Measurements from ENCODE around the gene D2HGDH.
"Not testable (repeated sequence)": the region's sequence is repeated elsewhere in the genome, so short reads cannot be mapped to it uniquely, and the experiment has no call there.

D2HGDH gene

GRCh38 chr2:241771286-241772062 is 37.0 kb downstream of the D2HGDH start:
- DNase-seq, result no peak

GRCh38 chr2:241772063-241772499 is 37.7 kb downstream of the D2HGDH start:
- DNase-seq, result no peak

- DNase-seq, result no peak
Observed at GRCh38 chr2:241773511-241774418, 39.3 kb downstream of the D2HGDH start.

- peak; percentile 63 for DNase-seq
Observed at GRCh38 chr2:241774419-241775222, 40.2 kb downstream of the D2HGDH start.

GRCh38 chr2:241775223-241776177 is 41.1 kb downstream of the D2HGDH start:
- no peak for DNase-seq

GRCh38 chr2:241776336-241777169 is 42.1 kb downstream of the D2HGDH start, which contains the start of gene GAL3ST2:
GAL3ST2 (plus strand) TSS chr2:241776822; CDS start chr2:241776956, 134 bp downstream.
- no peak for DNase-seq

GRCh38 chr2:241777170-241777685 is 42.8 kb downstream of the D2HGDH start:
- no peak for DNase-seq

- DNase-seq, result no peak
Observed at GRCh38 chr2:241777686-241778627, 43.5 kb downstream of the D2HGDH start.

- DNase-seq, result no peak
Observed at GRCh38 chr2:241780939-241781569, 46.6 kb downstream of the D2HGDH start.

GRCh38 chr2:241782053-241782452 is 47.6 kb downstream of the D2HGDH start:
- not testable (repeated sequence) for DNase-seq

- no peak for DNase-seq
Observed at GRCh38 chr2:241788135-241788534, 53.7 kb downstream of the D2HGDH start.

GRCh38 chr2:241788572-241788971 is 54.1 kb downstream of the D2HGDH start:
- DNase-seq, result no peak

GRCh38 chr2:241791385-241791784 is 57.0 kb downstream of the D2HGDH start:
- not testable (repeated sequence) for DNase-seq

GRCh38 chr2:241793385-241793784 is 59.0 kb downstream of the D2HGDH start:
- no peak for DNase-seq

- DNase-seq, result no peak
Observed at GRCh38 chr2:241794250-241794823, 59.9 kb downstream of the D2HGDH start.

GRCh38 chr2:241795021-241795999 is 60.9 kb downstream of the D2HGDH start:
- DNase-seq, result no peak

- no peak for DNase-seq
Observed at GRCh38 chr2:241796209-241796608, 61.8 kb downstream of the D2HGDH start.
